ENCODE data around the gene EPM2A.

DNA sequence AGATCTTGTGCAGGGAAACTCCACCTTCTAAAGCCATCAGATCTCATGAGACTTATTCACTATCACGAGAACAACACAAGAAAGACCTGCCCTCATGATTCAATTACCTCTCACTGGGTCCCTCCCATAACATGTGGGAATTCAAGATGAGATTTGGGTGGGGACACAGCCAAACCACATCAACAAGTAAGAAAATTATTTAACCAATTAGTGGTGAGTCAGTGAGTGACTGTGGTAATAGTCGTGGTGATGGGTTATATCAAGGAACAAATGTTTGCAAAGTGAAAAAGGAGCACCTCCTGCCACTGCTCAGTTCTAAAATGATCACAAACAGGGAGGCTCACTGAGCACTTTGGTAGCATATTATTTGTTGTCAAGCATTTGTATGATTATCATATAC lies 20.6 kb downstream of the EPM2A start:
- no peak for TF ChIP-seq ZFX (IDR thresholded peaks at IDR 0.05)
- TF ChIP-seq SIN3A (IDR thresholded peaks at IDR 0.05; ENCODE audit: low read depth): no peak
- TF ChIP-seq POLR2AphosphoS5 (IDR thresholded peaks at IDR 0.05; ENCODE audit: low read depth, low read length): no peak
- TF ChIP-seq, protein P1, sequence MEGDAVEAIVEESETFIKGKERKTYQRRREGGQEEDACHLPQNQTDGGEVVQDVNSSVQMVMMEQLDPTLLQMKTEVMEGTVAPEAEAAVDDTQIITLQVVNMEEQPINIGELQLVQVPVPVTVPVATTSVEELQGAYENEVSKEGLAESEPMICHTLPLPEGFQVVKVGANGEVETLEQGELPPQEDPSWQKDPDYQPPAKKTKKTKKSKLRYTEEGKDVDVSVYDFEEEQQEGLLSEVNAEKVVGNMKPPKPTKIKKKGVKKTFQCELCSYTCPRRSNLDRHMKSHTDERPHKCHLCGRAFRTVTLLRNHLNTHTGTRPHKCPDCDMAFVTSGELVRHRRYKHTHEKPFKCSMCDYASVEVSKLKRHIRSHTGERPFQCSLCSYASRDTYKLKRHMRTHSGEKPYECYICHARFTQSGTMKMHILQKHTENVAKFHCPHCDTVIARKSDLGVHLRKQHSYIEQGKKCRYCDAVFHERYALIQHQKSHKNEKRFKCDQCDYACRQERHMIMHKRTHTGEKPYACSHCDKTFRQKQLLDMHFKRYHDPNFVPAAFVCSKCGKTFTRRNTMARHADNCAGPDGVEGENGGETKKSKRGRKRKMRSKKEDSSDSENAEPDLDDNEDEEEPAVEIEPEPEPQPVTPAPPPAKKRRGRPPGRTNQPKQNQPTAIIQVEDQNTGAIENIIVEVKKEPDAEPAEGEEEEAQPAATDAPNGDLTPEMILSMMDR (IDR thresholded peaks at IDR 0.05 in 2 of 3, conservative IDR thresholded peaks at IDR 0.05 in 1 of 3; ENCODE audit: borderline replicate concordance in 1 of 3, insufficient read depth in 1 of 3, low read depth in 2 of 3, low read length in 2 of 3): no peak
- TF ChIP-seq ZNF274 (IDR thresholded peaks at IDR 0.05; ENCODE audit: low read depth, low read length): no peak
- no peak for TF ChIP-seq REST (IDR thresholded peaks at IDR 0.05; ENCODE audit: low read depth)
- no peak for TF ChIP-seq CBX3 (IDR thresholded peaks at IDR 0.05; ENCODE audit: low read depth)
- TF ChIP-seq JUND (IDR thresholded peaks at IDR 0.05): no peak
- TF ChIP-seq POLR2A (IDR thresholded peaks at IDR 0.05; ENCODE audit: borderline replicate concordance, extremely low read depth, insufficient read depth, insufficient read length): no peak
- TF ChIP-seq EZH2 (IDR thresholded peaks at IDR 0.05): no peak
- TF ChIP-seq EGR1 (IDR thresholded peaks at IDR 0.05; ENCODE audit: low read depth): no peak
- no peak for TF ChIP-seq ZBTB33 (IDR thresholded peaks at IDR 0.05; ENCODE audit: extremely low read depth, insufficient replicate concordance, low read length)
- no peak for TF ChIP-seq YY1 (IDR thresholded peaks at IDR 0.05; ENCODE audit: extremely low read depth, insufficient replicate concordance, low read depth, low read length)
